Coronary artery (tissue), 2 donors: ENCODE results near the gene HKDC1.

Experiments used
- DNase-seq: peaks from one replicate; pipeline ENCODE4 v3.0.0-alpha.2; 2017; ENCODE audit warnings: low spot score
- H3K27ac ChIP-seq, 2 donors: fragments of 200-600 bp; sonication (generic); one replicate each; pipeline ENCODE4 v1.5.1; 2016 to 2019
- H3K4me3 ChIP-seq: fragments of 200-600 bp; sonication (generic); 2 replicates; pipeline ENCODE4 v1.5.1; 2016; ENCODE audit warnings: mild to moderate bottlenecking, moderate library complexity
- CTCF ChIP-seq: fragments of 200-600 bp; sonication (generic); IDR thresholded peaks from one replicate; pipeline ENCODE4 v1.5.1; 2019; ENCODE audit warnings: antibody characterized with exemption

HKDC1 gene

GRCh38 chr10:69262292-69262751, 42.2 kb downstream of the HKDC1 start:
- H3K4me3 ChIP-seq, result no peak overlapping the region
- no peak for TF ChIP-seq CTCF
- no peak overlapping the region for H3K27ac ChIP-seq
- DNase-seq, result no peak

GRCh38 chr10:69265521-69265920, 45.4 kb downstream of the HKDC1 start:
- no peak for TF ChIP-seq CTCF
- no peak for DNase-seq
- H3K27ac ChIP-seq, result no peak overlapping the region
- no peak overlapping the region for H3K4me3 ChIP-seq

GRCh38 chr10:69268761-69269416, 48.8 kb downstream of the HKDC1 start:
- no peak for TF ChIP-seq CTCF
- no peak overlapping the region for H3K4me3 ChIP-seq
- DNase-seq, result no peak
- H3K27ac ChIP-seq, result no peak overlapping the region

- no peak overlapping the region for H3K4me3 ChIP-seq
- no peak for DNase-seq
- no peak overlapping the region for H3K27ac ChIP-seq
- no peak for TF ChIP-seq CTCF
These were observed 49.6 kb downstream of the HKDC1 start for GRCh38 chr10:69269761-69270160.

- DNase-seq, result no peak
- Histone ChIP-seq H3K27ac (no peak overlapping the region), H3K4me3 (no peak overlapping the region)
- TF ChIP-seq CTCF, result no peak
These were observed 50.9 kb downstream of the HKDC1 start for GRCh38 chr10:69270990-69271389.

- Histone ChIP-seq H3K4me3 (no peak overlapping the region), H3K27ac (no peak overlapping the region)
- no peak for TF ChIP-seq CTCF
- DNase-seq, result no peak
These were observed 52.5 kb downstream of the HKDC1 start for GRCh38 chr10:69272624-69273023.

GRCh38 chr10:69275444-69275843, 55.3 kb downstream of the HKDC1 start:
- DNase-seq, result no peak
- Histone ChIP-seq H3K4me3 (no peak overlapping the region), H3K27ac (no peak overlapping the region)
- no peak for TF ChIP-seq CTCF
